ENCODE measurements around the gene IZUMO4.

Gene IZUMO4

GRCh38 chr19:2099054-2099501 lies 2.4 kb downstream of the IZUMO4 start:
- Histone ChIP-seq H3K36me3 (ENCODE audit: insufficient read depth, insufficient read length, low read length) (peaks cover 55% of the 10 kb centered on the region), H3K4me3 (ENCODE audit: insufficient read length, low read depth) (no peak overlapping the region), H3K9me3 (ENCODE audit: insufficient read depth, low read length) (no peaks in the 10 kb centered on the region), H3K4me1 (ENCODE audit: insufficient read depth, insufficient read length) (peaks cover 14% of the 10 kb centered on the region), H3K27me3 (ENCODE audit: insufficient read depth, insufficient read length) (no peaks in the 10 kb centered on the region), H3K9ac (ENCODE audit: insufficient read length, low read depth) (no peak overlapping the region)
- no peak for DNase-seq (ENCODE audit: low read depth, low spot score)
- TF ChIP-seq SUZ12 (IDR thresholded peaks at IDR 0.05; ENCODE audit: extremely low read depth, insufficient read depth, insufficient read length) (no peak), YY1 (IDR thresholded peaks at IDR 0.05; ENCODE audit: insufficient read depth, insufficient read length) (no peak), ZNF274 (IDR thresholded peaks at IDR 0.05; ENCODE audit: low read depth, low read length) (no peak)

- DNase-seq (ENCODE audit: low read depth, low spot score): no peak
- Histone ChIP-seq H3K9me3 (ENCODE audit: insufficient read depth, low read length) (no peaks in the 10 kb centered on the region), H3K4me3 (ENCODE audit: insufficient read length, low read depth) (no peak overlapping the region), H3K36me3 (ENCODE audit: insufficient read depth, insufficient read length, low read length) (peaks cover 65% of the 10 kb centered on the region), H3K4me1 (ENCODE audit: insufficient read depth, insufficient read length) (peaks cover 14% of the 10 kb centered on the region), H3K27me3 (ENCODE audit: insufficient read depth, insufficient read length) (no peaks in the 10 kb centered on the region), H3K9ac (ENCODE audit: insufficient read length, low read depth) (no peak overlapping the region)
- TF ChIP-seq SUZ12 (IDR thresholded peaks at IDR 0.05; ENCODE audit: extremely low read depth, insufficient read depth, insufficient read length) (no peak), ZNF274 (IDR thresholded peaks at IDR 0.05; ENCODE audit: low read depth, low read length) (no peak), YY1 (IDR thresholded peaks at IDR 0.05; ENCODE audit: insufficient read depth, insufficient read length) (no peak)
Observed at GRCh38 chr19:2099937-2100718, 3.4 kb downstream of the IZUMO4 start.

DNA sequence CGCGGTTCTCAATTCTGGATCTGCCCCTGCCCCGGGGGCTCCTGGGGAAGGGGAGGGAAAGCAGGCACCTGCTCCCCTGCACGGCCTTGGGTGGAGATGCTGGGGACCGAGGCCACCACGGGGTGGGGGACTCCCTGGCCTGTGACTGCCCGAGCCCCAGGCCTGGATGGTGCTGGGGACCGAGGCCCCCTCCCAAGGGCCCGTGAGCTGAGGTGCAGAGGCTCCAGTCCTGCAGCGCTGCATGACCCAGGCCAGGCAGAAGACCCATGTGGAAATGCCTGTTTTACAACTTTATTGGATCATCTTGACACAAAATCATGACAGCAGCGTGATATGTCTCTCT lies 4.0 kb downstream of the IZUMO4 start:
- Histone ChIP-seq H3K4me1 (ENCODE audit: insufficient read depth, insufficient read length) (peaks cover 14% of the 10 kb centered on the region), H3K9me3 (ENCODE audit: insufficient read depth, low read length) (peaks cover 4% of the 10 kb centered on the region; the same call in 1 of the 2 replicates), H3K27me3 (ENCODE audit: insufficient read depth, insufficient read length) (no peaks in the 10 kb centered on the region), H3K36me3 (ENCODE audit: insufficient read depth, insufficient read length, low read length) (peaks cover 70% of the 10 kb centered on the region), H3K9ac (ENCODE audit: insufficient read length, low read depth) (no peak overlapping the region), H3K4me3 (ENCODE audit: insufficient read length, low read depth) (no peak overlapping the region)
- DNase-seq (ENCODE audit: low read depth, low spot score): no peak
- no peak for TF ChIP-seq ZNF274 (IDR thresholded peaks at IDR 0.05; ENCODE audit: low read depth, low read length)

GRCh38 chr19:2101417-2102335 lies 5.0 kb downstream of the IZUMO4 start:
- no peak overlapping the region for H3K4me3 ChIP-seq (ENCODE audit: insufficient read length, low read depth)
- H3K4me1 ChIP-seq (ENCODE audit: insufficient read depth, insufficient read length): peaks cover 14% of the 10 kb centered on the region
- H3K27me3 ChIP-seq (ENCODE audit: insufficient read depth, insufficient read length): no peaks in the 10 kb centered on the region
- H3K9me3 ChIP-seq (ENCODE audit: insufficient read depth, low read length): peaks cover 11% of the 10 kb centered on the region; the same call in 1 of the 2 replicates
- no peak for DNase-seq (ENCODE audit: low read depth, low spot score)
- peaks cover 80% of the 10 kb centered on the region for H3K36me3 ChIP-seq (ENCODE audit: insufficient read depth, insufficient read length, low read length)
- TF ChIP-seq YY1 (IDR thresholded peaks at IDR 0.05; ENCODE audit: insufficient read depth, insufficient read length) (no peak), SUZ12 (IDR thresholded peaks at IDR 0.05; ENCODE audit: extremely low read depth, insufficient read depth, insufficient read length) (no peak)
- H3K9ac ChIP-seq (ENCODE audit: insufficient read length, low read depth): no peak overlapping the region

DNA sequence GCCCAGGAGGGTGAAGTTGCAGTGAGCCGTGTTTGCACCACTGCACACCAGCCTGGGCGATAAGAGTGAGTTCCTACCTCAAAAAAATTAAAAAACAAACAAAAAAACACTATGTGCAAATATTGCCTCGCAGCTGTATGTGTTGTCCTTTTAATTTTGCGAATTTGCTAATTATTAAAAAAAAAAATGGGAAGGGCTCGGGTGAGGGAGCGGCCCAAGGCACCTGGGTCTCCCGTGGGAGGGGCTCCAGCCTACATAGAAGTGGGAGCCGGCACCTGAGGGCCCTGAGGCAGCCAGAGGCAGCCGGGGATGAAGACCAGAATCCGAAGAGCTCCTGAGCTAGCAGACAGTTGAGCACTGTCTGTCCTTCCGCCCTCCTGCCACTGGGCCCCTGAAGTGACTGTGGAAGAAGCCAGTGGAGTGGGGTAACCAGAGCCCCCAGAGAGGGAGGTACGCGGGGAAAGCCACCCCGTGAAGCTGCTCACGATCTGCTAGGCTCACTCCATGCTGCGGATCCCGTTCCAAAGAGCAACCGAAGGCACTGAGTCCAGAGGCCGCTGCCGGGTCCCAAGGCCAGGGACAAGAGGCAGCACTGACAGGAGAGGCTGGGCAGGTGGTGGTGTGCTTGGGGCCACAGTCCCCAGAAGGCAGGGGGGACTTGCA lies 6.5 kb downstream of the IZUMO4 start:
- H3K36me3 ChIP-seq (ENCODE audit: insufficient read depth, insufficient read length, low read length): peaks cover 92% of the 10 kb centered on the region
- no peaks in the 10 kb centered on the region for H3K27me3 ChIP-seq (ENCODE audit: insufficient read depth, insufficient read length)
- no peak overlapping the region for H3K4me3 ChIP-seq (ENCODE audit: insufficient read length, low read depth)
- no peak for TF ChIP-seq ZNF274 (IDR thresholded peaks at IDR 0.05; ENCODE audit: low read depth, low read length)
- TF ChIP-seq SUZ12 (IDR thresholded peaks at IDR 0.05; ENCODE audit: extremely low read depth, insufficient read depth, insufficient read length): no peak
- no peak for TF ChIP-seq YY1 (IDR thresholded peaks at IDR 0.05; ENCODE audit: insufficient read depth, insufficient read length)
- no peak for DNase-seq (ENCODE audit: low read depth, low spot score)
- H3K4me1 ChIP-seq (ENCODE audit: insufficient read depth, insufficient read length): peaks cover 3% of the 10 kb centered on the region
- no peak overlapping the region for H3K9ac ChIP-seq (ENCODE audit: insufficient read length, low read depth)
- H3K9me3 ChIP-seq (ENCODE audit: insufficient read depth, low read length): peaks cover 11% of the 10 kb centered on the region; the same call in 1 of the 2 replicates

- peaks cover 11% of the 10 kb centered on the region; the same call in 1 of the 2 replicates for H3K9me3 ChIP-seq (ENCODE audit: insufficient read depth, low read length)
- H3K4me1 ChIP-seq (ENCODE audit: insufficient read depth, insufficient read length): no peaks in the 10 kb centered on the region
- H3K36me3 ChIP-seq (ENCODE audit: insufficient read depth, insufficient read length, low read length): peaks cover 97% of the 10 kb centered on the region
- H3K9ac ChIP-seq (ENCODE audit: insufficient read length, low read depth): no peak overlapping the region
- no peaks in the 10 kb centered on the region for H3K27me3 ChIP-seq (ENCODE audit: insufficient read depth, insufficient read length)
- no peak overlapping the region for H3K4me3 ChIP-seq (ENCODE audit: insufficient read length, low read depth)
- no peak for TF ChIP-seq ZNF274 (IDR thresholded peaks at IDR 0.05; ENCODE audit: low read depth, low read length)
- no peak for TF ChIP-seq SUZ12 (IDR thresholded peaks at IDR 0.05; ENCODE audit: extremely low read depth, insufficient read depth, insufficient read length)
- TF ChIP-seq YY1 (IDR thresholded peaks at IDR 0.05; ENCODE audit: insufficient read depth, insufficient read length): no peak
- DNase-seq (ENCODE audit: low read depth, low spot score): no peak
Observed at GRCh38 chr19:2108251-2109016, 11.7 kb downstream of the IZUMO4 start.
